MM.1S (cell line): ENCODE measurements around the gene PXDC1.
"Not testable (repeated sequence)": the region's sequence is repeated elsewhere in the genome, so short reads cannot be mapped to it uniquely, and the experiment has no call there.

Experiments
- DNase-seq: peaks from one replicate; pipeline ENCODE4 v3.0.0-alpha.2; 2015
- H2AFZ ChIP-seq: fragments of 300-600 bp; sonication (generic); 2 replicates; pipeline ENCODE4 v1.6.0; 2016; ENCODE audit warnings: antibody characterized with exemption, low read length
- H3F3A ChIP-seq: fragments of 300-600 bp; sonication (generic); 2 replicates; pipeline ENCODE4 v1.6.1; 2016; ENCODE audit warnings: mild to moderate bottlenecking, antibody characterized with exemption, low read length, moderate library complexity, mixed read lengths; ENCODE audit not compliant: insufficient read depth
- H3K27ac ChIP-seq: fragments of 300-600 bp; sonication (generic); 2 replicates; pipeline ENCODE4 v1.5.1; 2016; ENCODE audit warnings: mild to moderate bottlenecking, low read length
- H3K27me3 ChIP-seq: fragments of 300-600 bp; sonication (generic); replicated peaks from 2 replicates; pipeline ENCODE4 v1.6.0; 2016; ENCODE audit warnings: low read length; ENCODE audit not compliant: insufficient read depth
- H3K36me3 ChIP-seq: fragments of 300-600 bp; sonication (generic); replicated peaks from 2 replicates; pipeline ENCODE4 v1.6.1; 2016; ENCODE audit warnings: mild to moderate bottlenecking, low read length, mixed read lengths; ENCODE audit not compliant: insufficient read depth
- H3K4me1 ChIP-seq: fragments of 300-600 bp; sonication (generic); 2 replicates; pipeline ENCODE4 v1.6.1; 2016; ENCODE audit warnings: low read length, mixed read lengths
- H3K4me2 ChIP-seq: fragments of 300-600 bp; sonication (generic); 2 replicates; pipeline ENCODE4 v1.6.0; 2016; ENCODE audit warnings: low read depth, low read length
- H3K4me3 ChIP-seq: fragments of 300-600 bp; sonication (generic); 2 replicates; pipeline ENCODE4 v1.5.1; 2016; ENCODE audit warnings: low read length, mixed read lengths
- H3K79me2 ChIP-seq: fragments of 300-600 bp; sonication (generic); 2 replicates; pipeline ENCODE4 v1.6.1; 2016; ENCODE audit warnings: mixed run types, low read length, mixed read lengths
- H3K9ac ChIP-seq: fragments of 300-600 bp; sonication (generic); 2 replicates; pipeline ENCODE4 v1.6.1; 2016; ENCODE audit warnings: low read length, mixed read lengths
- H3K9me2 ChIP-seq: fragments of 300-600 bp; sonication (generic); replicated peaks from 2 replicates; pipeline ENCODE4 v1.6.1; 2016; ENCODE audit warnings: mild to moderate bottlenecking, low read length, mixed read lengths; ENCODE audit not compliant: insufficient read depth
- H3K9me3 ChIP-seq: fragments of 300-600 bp; sonication (generic); replicated peaks from 2 replicates; pipeline ENCODE4 v1.6.1; 2016; ENCODE audit warnings: mild to moderate bottlenecking, low read length, mixed read lengths; ENCODE audit not compliant: insufficient read depth
- H4K20me1 ChIP-seq: fragments of 300-600 bp; sonication (generic); 2 replicates; pipeline ENCODE4 v1.6.1; 2016; ENCODE audit warnings: mild to moderate bottlenecking, low read length, moderate library complexity, mixed read lengths; ENCODE audit not compliant: insufficient read depth
- CTCF ChIP-seq: fragments of 300-600 bp; sonication (generic); IDR thresholded peaks from 2 replicates; pipeline ENCODE4 v1.5.1; 2016; ENCODE audit warnings: antibody characterized with exemption, low read length, mixed read lengths
- EZH2 ChIP-seq: fragments of 300-600 bp; sonication (generic); optimal IDR thresholded peaks from 2 replicates; pipeline ENCODE3; 2017; ENCODE audit warnings: low read depth, mild to moderate bottlenecking, antibody characterized with exemption, low read length, mixed read lengths
- EZH2phosphoT487 ChIP-seq: fragments of 300-600 bp; sonication (generic); IDR thresholded peaks from 2 replicates; pipeline ENCODE4 v1.6.1; 2018; ENCODE audit warnings: antibody characterized with exemption, low read length

PXDC1 gene

GRCh38 chr6:3754032-3754725 lies 2.7 kb upstream of the PXDC1 start:
- not testable (repeated sequence) for H3K9me2 ChIP-seq, H2AFZ ChIP-seq, H3K27ac ChIP-seq, H3K4me1 ChIP-seq, DNase-seq, H3F3A ChIP-seq, H3K36me3 ChIP-seq, H3K9ac ChIP-seq, H3K4me3 ChIP-seq, H3K9me3 ChIP-seq, H3K4me2 ChIP-seq, H4K20me1 ChIP-seq, H3K79me2 ChIP-seq
- peaks cover 27% of the 10 kb centered on the region for H3K27me3 ChIP-seq

GRCh38 chr6:3753228-3753835 lies 1.8 kb upstream of the PXDC1 start:
- H3K79me2 ChIP-seq: no peaks in the 10 kb centered on the region
- TF ChIP-seq EZH2phosphoT487: no peak
- no peak for TF ChIP-seq CTCF
- no peak for TF ChIP-seq EZH2
- H3K4me1 ChIP-seq: no peaks in the 10 kb centered on the region
- peaks cover 28% of the 10 kb centered on the region for H3K27me3 ChIP-seq
- DNase-seq: no peak
- no peak overlapping the region for H3K9ac ChIP-seq
- H3K4me2 ChIP-seq: no peak overlapping the region
- H3K9me2 ChIP-seq: no peaks in the 10 kb centered on the region
- no peaks in the 10 kb centered on the region for H4K20me1 ChIP-seq
- no peaks in the 10 kb centered on the region for H3F3A ChIP-seq
- H2AFZ ChIP-seq: no peak overlapping the region
- H3K27ac ChIP-seq: no peak overlapping the region
- H3K9me3 ChIP-seq: no peaks in the 10 kb centered on the region
- no peaks in the 10 kb centered on the region for H3K36me3 ChIP-seq
- no peak overlapping the region for H3K4me3 ChIP-seq

- no peaks in the 10 kb centered on the region for H3K36me3 ChIP-seq
- no peaks in the 10 kb centered on the region for H4K20me1 ChIP-seq
- H3F3A ChIP-seq: no peaks in the 10 kb centered on the region
- no peak for DNase-seq
- peak overlapping the region; percentile 96; the same call in 1 of the 2 replicates for H3K4me2 ChIP-seq
- H2AFZ ChIP-seq: no peak overlapping the region
- TF ChIP-seq CTCF: no peak
- no peak for TF ChIP-seq EZH2phosphoT487
- TF ChIP-seq EZH2: no peak
- no peaks in the 10 kb centered on the region for H3K4me1 ChIP-seq
- H3K9ac ChIP-seq: no peak overlapping the region
- H3K9me3 ChIP-seq: no peaks in the 10 kb centered on the region
- H3K27ac ChIP-seq: no peak overlapping the region
- H3K79me2 ChIP-seq: no peaks in the 10 kb centered on the region
- H3K27me3 ChIP-seq: peaks cover 28% of the 10 kb centered on the region
- no peak overlapping the region for H3K4me3 ChIP-seq
- no peaks in the 10 kb centered on the region for H3K9me2 ChIP-seq
Measured at GRCh38 chr6:3752531-3753227, 1.2 kb upstream of the PXDC1 start.
